Astrocyte (in vitro differentiated cells and primary cell): ENCODE results near the gene CPNE7. TPM values are rescaled to one million over a fixed set of nuclear protein-coding genes. Genes with fewer than 3 reads are reported as not detected.

Experiments used
- DNase-seq: peaks from one replicate; pipeline ENCODE4 v3.0.0-alpha.2; 2010; ENCODE audit warnings: low read depth
- FAIRE-seq: peaks from 2 replicates; lab custom pipeline; 2011; peaks lifted over from hg19 to GRCh38; lab: Jason Lieb, UNC
- H2AFZ ChIP-seq: 2 replicates; pipeline ENCODE4 v1.6.0; 2012; ENCODE audit warnings: low read depth, low read length, inconsistent platforms
- H3K27ac ChIP-seq: 2 replicates; pipeline ENCODE4 v1.5.1; 2011; ENCODE audit warnings: low read depth, low read length, inconsistent platforms
- H3K27me3 ChIP-seq: 2 replicates; pipeline ENCODE4 v1.6.0; 2011; ENCODE audit warnings: low read length, inconsistent platforms; ENCODE audit not compliant: insufficient read depth
- H3K36me3 ChIP-seq: 2 replicates; pipeline ENCODE4 v1.5.1; 2011; ENCODE audit warnings: low read length, inconsistent platforms; ENCODE audit not compliant: insufficient read depth
- H3K4me1 ChIP-seq: 2 replicates; pipeline ENCODE4 v1.5.1; 2011; ENCODE audit warnings: low read length, inconsistent platforms; ENCODE audit not compliant: insufficient read depth
- H3K4me2 ChIP-seq: 2 replicates; pipeline ENCODE4 v1.6.0; 2012; ENCODE audit warnings: low read length, inconsistent platforms
- H3K4me3 ChIP-seq: 2 replicates; pipeline ENCODE4 v1.5.1; 2011; ENCODE audit warnings: low read depth, mild to moderate bottlenecking, low read length, inconsistent platforms; ENCODE audit not compliant: insufficient read depth
- H3K79me2 ChIP-seq: 2 replicates; pipeline ENCODE4 v1.6.0; 2012; ENCODE audit warnings: mild to moderate bottlenecking, low read length, inconsistent platforms; ENCODE audit not compliant: insufficient read depth
- H3K9ac ChIP-seq: 2 replicates; pipeline ENCODE4 v1.6.0; 2012; ENCODE audit warnings: mild to moderate bottlenecking, low read length, inconsistent platforms
- H3K9me3 ChIP-seq: 2 replicates; pipeline ENCODE4 v1.5.1; 2012; ENCODE audit warnings: low read depth, mild to moderate bottlenecking, low read length, inconsistent platforms; ENCODE audit not compliant: insufficient read depth
- H4K20me1 ChIP-seq: 2 replicates; pipeline ENCODE4 v1.6.0; 2012; ENCODE audit warnings: low read length, inconsistent platforms; ENCODE audit not compliant: insufficient read depth
- H3K27ac Mint-ChIP-seq: one replicate; pipeline ENCODE4 v1.8.0; 2021; ENCODE audit warnings: mild to moderate bottlenecking, mixed read lengths; ENCODE audit not compliant: unreplicated experiment
- H3K27me3 Mint-ChIP-seq: one replicate; pipeline ENCODE4 v1.8.0; 2021; ENCODE audit warnings: low read depth, mixed read lengths; ENCODE audit not compliant: unreplicated experiment
- H3K36me3 Mint-ChIP-seq: one replicate; pipeline ENCODE4 v1.8.0; 2021; ENCODE audit warnings: low read depth, mixed read lengths; ENCODE audit not compliant: unreplicated experiment
- H3K4me1 Mint-ChIP-seq: one replicate; pipeline ENCODE4 v1.8.0; 2021; ENCODE audit warnings: low read depth, mixed read lengths; ENCODE audit not compliant: unreplicated experiment
- H3K4me3 Mint-ChIP-seq: one replicate; pipeline ENCODE4 v1.8.0; 2021; ENCODE audit warnings: mild to moderate bottlenecking, moderate library complexity, mixed read lengths; ENCODE audit not compliant: unreplicated experiment
- H3K9me3 Mint-ChIP-seq: one replicate; pipeline ENCODE4 v1.8.0; 2021; ENCODE audit warnings: mild to moderate bottlenecking, mixed read lengths; ENCODE audit not compliant: unreplicated experiment
- EZH2 ChIP-seq: IDR thresholded peaks from 2 replicates; pipeline ENCODE4 v1.6.1; 2012; ENCODE audit warnings: mild to moderate bottlenecking, low read length, inconsistent platforms; ENCODE audit not compliant: insufficient read depth
- total RNA-seq: library from RNA; stranded (reverse); gene quantifications from 2 replicates; pipeline ENCODE4 v1.2.1, GENCODE V29; 2021
- TF ChIP-seq, protein P1 (sequence below): IDR thresholded peaks from 2 replicates; pipeline ENCODE4 v1.5.1; 2011; ENCODE audit warnings: low read depth, mild to moderate bottlenecking, inconsistent platforms, low read length, moderate library complexity; ENCODE audit not compliant: insufficient read depth

The CPNE7 gene
- total RNA-seq, 1 donor from 2014 or later = 7.5 TPM

DNA sequence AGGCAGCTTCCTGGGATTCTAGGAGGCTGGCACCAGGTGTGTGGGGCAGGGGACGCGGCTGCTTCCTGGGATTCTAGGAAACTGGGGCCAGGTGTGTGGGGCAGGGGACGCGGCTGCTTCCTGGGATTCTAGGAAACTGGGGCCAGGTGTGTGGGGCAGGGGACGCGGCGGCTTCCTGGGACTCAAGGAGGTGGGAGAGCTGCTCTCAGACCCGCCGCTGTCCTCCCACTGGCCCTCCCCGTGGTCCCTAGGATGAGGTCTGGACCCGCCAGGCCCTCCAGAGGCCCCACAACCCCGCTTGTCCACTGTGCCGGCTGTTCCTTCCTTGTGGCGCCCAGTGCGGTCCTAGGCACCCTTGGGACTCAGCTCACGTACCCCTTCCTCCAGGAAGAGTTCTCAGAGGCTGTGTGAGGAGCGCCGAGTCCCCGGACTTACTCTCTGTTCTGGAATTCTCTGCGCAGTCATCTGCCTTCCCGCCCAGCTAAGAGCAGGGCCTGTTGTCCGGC, 38.4 kb downstream of the CPNE7 start:
- TF ChIP-seq EZH2 = no peak
- TF ChIP-seq, protein P1, sequence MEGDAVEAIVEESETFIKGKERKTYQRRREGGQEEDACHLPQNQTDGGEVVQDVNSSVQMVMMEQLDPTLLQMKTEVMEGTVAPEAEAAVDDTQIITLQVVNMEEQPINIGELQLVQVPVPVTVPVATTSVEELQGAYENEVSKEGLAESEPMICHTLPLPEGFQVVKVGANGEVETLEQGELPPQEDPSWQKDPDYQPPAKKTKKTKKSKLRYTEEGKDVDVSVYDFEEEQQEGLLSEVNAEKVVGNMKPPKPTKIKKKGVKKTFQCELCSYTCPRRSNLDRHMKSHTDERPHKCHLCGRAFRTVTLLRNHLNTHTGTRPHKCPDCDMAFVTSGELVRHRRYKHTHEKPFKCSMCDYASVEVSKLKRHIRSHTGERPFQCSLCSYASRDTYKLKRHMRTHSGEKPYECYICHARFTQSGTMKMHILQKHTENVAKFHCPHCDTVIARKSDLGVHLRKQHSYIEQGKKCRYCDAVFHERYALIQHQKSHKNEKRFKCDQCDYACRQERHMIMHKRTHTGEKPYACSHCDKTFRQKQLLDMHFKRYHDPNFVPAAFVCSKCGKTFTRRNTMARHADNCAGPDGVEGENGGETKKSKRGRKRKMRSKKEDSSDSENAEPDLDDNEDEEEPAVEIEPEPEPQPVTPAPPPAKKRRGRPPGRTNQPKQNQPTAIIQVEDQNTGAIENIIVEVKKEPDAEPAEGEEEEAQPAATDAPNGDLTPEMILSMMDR = no peak
- Histone ChIP-seq H3K79me2 (no peaks in the 10 kb centered on the region), H3K9me3 (no peaks in the 10 kb centered on the region), H3K27me3 (no peaks in the 10 kb centered on the region), H3K4me3 (no peak overlapping the region), H4K20me1 (no peaks in the 10 kb centered on the region), H2AFZ (no peak overlapping the region), H3K27ac (no peak overlapping the region), H3K9ac (no peak overlapping the region), H3K4me2 (no peak overlapping the region), H3K36me3 (no peaks in the 10 kb centered on the region), H3K4me1 (no peaks in the 10 kb centered on the region)
- Mint-ChIP-seq H3K4me1 (peaks cover 4% of the 10 kb centered on the region), H3K27me3 (peaks cover 8% of the 10 kb centered on the region), H3K36me3 (no peaks in the 10 kb centered on the region), H3K27ac (no peak overlapping the region), H3K9me3 (no peaks in the 10 kb centered on the region), H3K4me3 (no peak overlapping the region)
- FAIRE-seq (no peak), DNase-seq (no peak)

DNA sequence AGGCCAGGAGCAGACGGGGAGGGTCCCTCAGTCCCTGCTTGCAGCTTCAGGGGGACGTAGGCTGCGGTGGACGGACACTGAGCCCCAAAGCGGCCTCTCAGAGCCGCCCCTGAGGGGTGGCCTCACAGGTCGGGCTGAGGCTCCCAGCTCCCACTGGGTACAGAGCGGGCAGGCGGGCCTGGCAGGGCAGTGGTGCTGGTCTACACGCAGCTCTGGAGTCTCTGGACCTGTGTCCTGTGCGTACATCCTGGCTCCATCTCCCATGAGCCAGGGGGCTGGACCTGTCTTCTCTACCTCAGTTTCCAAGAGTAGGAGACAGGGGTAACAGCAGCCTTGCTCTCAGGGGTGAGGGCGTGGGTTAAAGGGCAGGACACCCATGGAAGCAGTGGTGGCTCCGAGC, 39.6 kb downstream of the CPNE7 start:
- H3K4me3 ChIP-seq = no peak overlapping the region
- no peak overlapping the region for H3K4me2 ChIP-seq
- TF ChIP-seq EZH2 = no peak
- TF ChIP-seq, protein P1 = no peak
- Mint-ChIP-seq H3K27me3 (peaks cover 8% of the 10 kb centered on the region), H3K27ac (no peak overlapping the region), H3K4me1 (peaks cover 4% of the 10 kb centered on the region), H3K4me3 (no peak overlapping the region), H3K36me3 (no peaks in the 10 kb centered on the region), H3K9me3 (no peaks in the 10 kb centered on the region)
- no peaks in the 10 kb centered on the region for H3K9me3 ChIP-seq
- no peak overlapping the region for H3K27ac ChIP-seq
- H4K20me1 ChIP-seq = no peaks in the 10 kb centered on the region
- FAIRE-seq (no peak), DNase-seq (no peak)
- no peak overlapping the region for H2AFZ ChIP-seq
- no peaks in the 10 kb centered on the region for H3K27me3 ChIP-seq
- no peak overlapping the region for H3K9ac ChIP-seq
- no peaks in the 10 kb centered on the region for H3K79me2 ChIP-seq
- H3K36me3 ChIP-seq = no peaks in the 10 kb centered on the region
- no peaks in the 10 kb centered on the region for H3K4me1 ChIP-seq

DNA sequence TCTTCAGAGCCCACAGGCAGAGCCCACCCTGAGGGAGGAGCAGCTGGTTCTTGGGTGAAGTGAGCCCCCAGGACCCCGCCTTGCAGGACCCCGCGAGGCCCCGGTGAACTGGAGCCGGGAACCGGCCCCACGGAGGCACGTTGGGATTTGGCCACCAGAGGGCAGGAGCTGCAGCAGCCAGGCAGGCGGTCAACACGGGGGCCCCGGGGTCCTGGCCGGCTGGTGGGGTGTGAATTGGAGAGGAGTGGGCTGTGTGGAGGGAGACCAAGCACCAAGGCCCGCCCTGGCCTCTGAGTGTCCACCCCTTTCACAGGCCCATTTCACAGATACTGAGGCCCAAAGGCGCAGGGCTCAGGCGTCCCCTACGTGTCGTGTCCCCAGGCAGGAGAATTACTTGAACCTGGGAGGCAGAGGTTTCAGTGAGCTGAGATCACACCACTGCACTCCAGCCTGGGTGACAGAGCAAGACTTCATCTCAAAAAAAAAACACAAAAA, 40.1 kb downstream of the CPNE7 start:
- H4K20me1 ChIP-seq = no peaks in the 10 kb centered on the region
- H3K9ac ChIP-seq = no peak overlapping the region
- peaks cover 4% of the 10 kb centered on the region for H3K4me1 Mint-ChIP-seq
- H3K4me2 ChIP-seq = no peak overlapping the region
- no peaks in the 10 kb centered on the region for H3K36me3 Mint-ChIP-seq
- no peaks in the 10 kb centered on the region for H3K9me3 Mint-ChIP-seq
- H3K27ac Mint-ChIP-seq = no peak overlapping the region
- no peak for FAIRE-seq
- H3K27me3 ChIP-seq = no peaks in the 10 kb centered on the region
- no peak overlapping the region for H3K4me3 ChIP-seq
- no peak for DNase-seq
- no peak overlapping the region for H2AFZ ChIP-seq
- no peaks in the 10 kb centered on the region for H3K9me3 ChIP-seq
- no peaks in the 10 kb centered on the region for H3K36me3 ChIP-seq
- H3K4me3 Mint-ChIP-seq = no peak overlapping the region
- H3K27ac ChIP-seq = no peak overlapping the region
- peaks cover 12% of the 10 kb centered on the region for H3K27me3 Mint-ChIP-seq
- no peaks in the 10 kb centered on the region for H3K79me2 ChIP-seq
- no peaks in the 10 kb centered on the region for H3K4me1 ChIP-seq
- TF ChIP-seq EZH2 = no peak
- TF ChIP-seq, protein P1 = peak; percentile 26
